Measurements from ENCODE around the gene CMTR1.
"Not testable (repeated sequence)": the region's sequence is repeated elsewhere in the genome, so short reads cannot be mapped to it uniquely, and the experiment has no call there.

The CMTR1 gene

DNA sequence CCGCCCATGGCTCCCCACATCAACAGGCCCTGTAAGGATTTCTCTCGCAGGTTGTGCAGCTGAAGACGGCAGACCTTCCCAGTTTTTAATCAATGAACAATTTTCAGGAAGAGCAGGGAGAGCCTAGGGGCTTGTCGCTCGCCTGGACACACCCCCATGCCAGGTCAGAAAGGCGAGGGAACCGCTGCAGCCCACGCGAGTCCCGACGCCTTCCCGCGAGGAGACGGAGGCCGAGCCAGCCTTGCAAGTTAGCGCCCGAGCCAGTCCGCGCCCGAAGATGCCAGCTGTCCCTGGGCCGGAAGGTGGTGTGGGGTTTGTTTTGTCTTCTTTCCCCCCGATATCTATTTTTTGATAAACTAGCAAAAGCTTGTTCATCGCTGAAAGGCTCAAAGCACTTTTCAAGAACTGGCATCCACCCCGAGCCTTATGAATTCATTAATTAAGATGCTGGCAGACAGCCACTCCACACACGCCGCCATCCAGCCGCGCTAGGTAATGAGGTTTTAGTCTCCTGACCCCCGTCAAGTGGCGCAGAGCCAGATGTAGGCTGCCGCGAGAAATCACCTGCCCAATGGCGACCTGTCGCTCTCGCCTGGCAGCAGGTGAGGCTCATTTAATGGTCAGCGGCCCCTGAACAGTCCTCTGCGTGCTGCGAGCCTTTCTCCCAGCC is 60.1 kb downstream of the CMTR1 start:
- DNase-seq (ENCODE audit: low spot score) = no peak

GRCh38 chr6:37493661-37493995 is 60.6 kb downstream of the CMTR1 start:
- DNase-seq (ENCODE audit: low spot score) = no peak

GRCh38 chr6:37495244-37495934 is 62.4 kb downstream of the CMTR1 start:
- no peak for DNase-seq (ENCODE audit: low spot score)

GRCh38 chr6:37496951-37497885 is 64.2 kb downstream of the CMTR1 start:
- no peak for DNase-seq (ENCODE audit: low spot score)

GRCh38 chr6:37499433-37500293 is 66.6 kb downstream of the CMTR1 start, which contains the start of gene CCDC167:
TSS of gene CCDC167 (minus strand) at chr6:37499893. CDS start at chr6:37499863, 30 bp downstream.
- DNase-seq (ENCODE audit: low spot score) = peak; percentile 91

DNA sequence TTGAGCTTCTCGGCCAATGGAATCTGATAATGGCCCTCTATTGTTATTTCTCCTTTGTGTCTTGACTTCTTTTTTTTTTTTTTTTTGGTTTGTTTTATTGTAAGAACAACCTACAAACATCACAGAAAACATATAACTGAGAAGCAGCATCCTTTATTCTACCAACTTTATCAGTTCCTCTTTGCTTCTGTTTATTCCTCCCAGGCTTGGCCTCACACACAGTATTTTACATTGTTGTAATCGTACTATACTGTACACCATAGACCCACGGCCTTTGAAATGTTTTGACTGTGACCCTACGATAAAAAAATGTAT is 67.2 kb downstream of the CMTR1 start:
- DNase-seq (ENCODE audit: low spot score) = no peak

DNA sequence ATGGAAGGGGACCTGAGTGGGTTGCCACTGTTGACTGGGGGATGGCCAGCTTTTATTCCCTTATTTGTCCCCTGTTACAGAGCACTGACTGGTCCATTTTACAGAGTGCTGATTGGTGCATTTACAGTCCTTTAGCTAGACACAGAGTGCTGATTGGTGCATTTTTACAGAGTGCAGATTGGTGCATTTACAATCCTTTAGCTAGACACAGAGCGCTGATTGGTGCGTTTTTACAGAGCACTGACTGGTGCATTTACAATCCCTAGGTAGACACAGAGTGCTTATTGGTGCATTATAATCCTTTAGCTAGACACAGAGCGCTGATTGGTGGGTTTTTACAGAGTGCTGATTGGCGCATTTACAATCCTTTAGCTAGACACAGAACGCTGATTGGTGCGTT is 67.9 kb downstream of the CMTR1 start:
- not testable (repeated sequence) for DNase-seq (ENCODE audit: low spot score)

GRCh38 chr6:37501632-37502491 is 68.8 kb downstream of the CMTR1 start:
- DNase-seq (ENCODE audit: low spot score) = no peak

DNA sequence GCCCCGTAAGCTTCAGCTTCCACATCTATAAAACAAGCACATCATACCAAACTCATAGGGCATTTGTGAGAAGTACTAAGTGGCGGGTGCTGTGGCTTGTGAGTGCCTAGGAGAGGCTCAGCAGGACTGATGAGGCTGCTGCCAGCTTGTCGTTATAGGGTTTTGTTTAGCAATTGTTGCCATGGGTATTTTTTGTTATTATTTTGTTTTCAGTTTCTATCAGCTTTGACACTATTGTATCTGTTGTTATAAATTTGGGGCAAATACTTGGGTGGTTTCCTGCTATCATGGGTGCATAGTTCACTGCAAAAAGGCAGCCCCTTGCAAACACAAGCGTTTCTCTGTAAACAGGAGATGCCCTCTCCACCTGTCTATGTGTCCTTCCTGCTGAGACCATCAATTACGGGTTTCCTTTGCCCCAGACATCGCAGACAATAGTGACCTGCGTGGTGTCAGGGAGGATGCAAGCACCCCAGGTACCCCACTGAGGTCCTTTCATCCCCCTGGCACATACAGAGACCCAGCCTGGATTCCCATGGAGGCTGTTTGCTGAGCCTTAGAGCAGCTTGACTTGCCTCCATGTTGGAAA is 69.8 kb downstream of the CMTR1 start:
- DNase-seq (ENCODE audit: low spot score) = no peak

DNA sequence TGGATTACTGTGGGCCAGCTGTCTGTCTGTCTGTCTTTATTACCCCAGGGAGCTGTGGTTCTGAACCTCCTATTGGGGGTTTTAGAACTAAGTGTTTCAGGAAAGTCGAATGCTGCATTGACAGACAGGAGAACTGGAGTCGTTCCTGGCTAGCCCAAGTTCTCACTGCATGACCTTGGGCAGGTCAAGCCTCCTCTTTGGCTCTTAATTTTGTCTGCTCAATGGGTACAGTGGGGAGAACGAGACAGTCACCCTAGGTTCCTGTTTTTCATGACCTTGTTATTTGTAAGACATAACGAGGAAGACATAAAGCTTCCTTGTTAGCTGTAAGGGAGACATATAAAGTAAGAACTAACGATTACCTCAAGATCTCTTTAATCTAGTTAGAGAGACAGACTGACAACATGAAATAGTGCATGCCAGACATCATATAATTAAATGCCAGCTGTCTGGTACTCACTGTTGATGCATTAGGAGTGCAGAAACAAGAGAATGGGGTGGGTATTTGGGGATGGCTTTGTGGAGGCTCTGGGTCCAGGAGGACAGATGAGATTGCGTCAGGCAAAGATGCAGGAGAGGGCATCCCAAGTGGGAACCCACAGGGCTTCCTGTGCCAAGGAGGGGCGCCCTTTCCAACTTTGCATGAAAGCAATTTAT is 70.4 kb downstream of the CMTR1 start:
- DNase-seq (ENCODE audit: low spot score) = no peak

DNA sequence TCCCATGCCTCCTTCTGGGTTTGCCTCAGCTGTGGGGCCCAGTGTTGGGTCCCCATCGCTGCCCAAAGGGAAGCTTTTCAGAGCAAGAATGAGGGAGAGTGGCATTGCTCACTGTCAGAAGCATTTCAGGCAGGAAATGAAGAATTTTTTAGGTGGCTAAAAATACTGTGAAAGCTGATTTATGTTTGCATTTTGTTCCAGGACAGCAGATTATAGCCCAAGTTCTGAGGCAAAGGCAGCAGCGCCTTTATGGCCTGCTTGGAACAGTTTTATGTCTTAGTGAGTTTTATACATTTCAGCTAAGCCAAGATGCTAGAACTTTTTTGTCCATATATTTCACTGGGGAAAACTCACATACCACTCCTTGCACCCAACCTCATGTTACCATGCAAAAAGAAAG is 71.0 kb downstream of the CMTR1 start:
- no peak for DNase-seq (ENCODE audit: low spot score)

DNA sequence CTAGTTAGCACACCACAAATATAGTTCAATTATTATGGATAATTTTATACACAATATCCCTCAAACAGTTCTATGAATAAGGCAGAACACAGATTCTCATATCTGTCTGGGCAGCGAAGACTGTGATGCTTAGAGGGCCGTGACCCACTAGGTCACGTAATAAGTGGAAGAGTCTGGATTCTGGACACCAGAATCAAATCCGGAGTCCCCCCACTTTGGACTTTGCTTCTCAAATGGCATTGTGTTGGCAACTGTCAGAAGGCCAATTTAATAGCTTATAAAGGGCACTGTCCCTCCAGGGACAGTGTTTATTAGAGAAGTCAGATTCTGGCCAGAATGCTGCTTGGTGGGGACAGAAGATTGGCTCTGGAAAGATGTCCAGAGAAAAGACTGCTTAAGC is 73.5 kb downstream of the CMTR1 start:
- no peak for DNase-seq (ENCODE audit: low spot score)

- DNase-seq (ENCODE audit: low spot score) = no peak
Observed at GRCh38 chr6:37507077-37507476, 74.1 kb downstream of the CMTR1 start.

DNA sequence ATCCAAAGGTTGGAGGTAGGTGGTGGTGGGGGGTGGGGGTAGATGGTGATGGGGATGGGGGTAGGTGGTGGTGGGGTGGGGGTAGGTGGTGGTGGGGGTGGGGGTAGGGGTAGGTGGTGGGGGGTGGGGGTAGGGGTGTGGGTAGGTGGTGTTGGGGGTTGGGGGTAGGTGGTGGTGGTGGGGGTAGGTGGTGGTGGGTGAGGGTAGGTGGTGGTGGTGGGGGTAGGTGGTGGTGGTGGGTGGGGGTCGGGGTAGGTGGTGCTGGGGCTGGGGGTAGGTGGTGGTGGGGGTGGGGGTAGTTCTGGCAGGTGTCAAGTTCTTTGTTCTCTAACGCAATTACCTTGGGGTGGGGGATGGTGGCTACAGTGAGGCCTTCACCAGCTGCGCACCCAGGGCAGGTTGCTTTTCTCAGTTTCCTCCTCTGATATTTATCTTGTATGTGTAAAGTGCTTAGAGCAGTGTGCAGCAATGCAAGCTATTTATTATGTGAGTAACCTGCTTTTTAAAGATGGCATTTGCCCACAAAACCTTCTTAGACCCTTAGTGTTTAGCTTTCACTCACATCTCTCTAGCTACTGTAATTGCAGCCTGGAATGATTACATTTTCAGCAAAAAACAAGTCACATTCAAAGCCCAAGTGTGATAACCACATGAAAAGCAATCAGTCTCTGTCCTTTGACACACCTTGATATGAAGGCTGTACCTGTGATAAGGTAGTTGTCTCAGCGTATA is 74.8 kb downstream of the CMTR1 start:
- no peak for DNase-seq (ENCODE audit: low spot score)

GRCh38 chr6:37511201-37511600 is 78.2 kb downstream of the CMTR1 start:
- DNase-seq (ENCODE audit: low spot score) = no peak

- no peak for DNase-seq (ENCODE audit: low spot score)
Observed at GRCh38 chr6:37511910-37512399, 78.9 kb downstream of the CMTR1 start.

GRCh38 chr6:37512400-37513011 is 79.5 kb downstream of the CMTR1 start:
- no peak for DNase-seq (ENCODE audit: low spot score)

DNA sequence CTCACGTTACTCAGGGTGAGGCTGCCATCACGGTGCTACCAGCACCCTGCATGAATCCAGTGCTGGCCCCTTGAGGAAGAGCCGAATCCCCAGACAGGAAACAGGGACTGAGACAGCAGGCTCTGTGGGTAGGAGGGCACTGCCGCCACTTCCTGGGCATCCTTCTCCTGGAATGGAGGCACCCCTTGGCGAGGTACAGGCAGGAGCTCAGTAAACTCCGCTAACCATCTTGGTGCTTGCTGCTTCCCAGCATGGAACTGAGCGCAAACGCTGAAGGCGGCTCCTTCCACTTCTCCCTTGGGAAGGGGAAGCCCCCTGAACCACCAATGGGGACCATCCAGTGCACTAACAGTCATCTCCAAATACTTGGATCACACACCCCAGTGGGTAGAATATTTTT is 80.1 kb downstream of the CMTR1 start:
- no peak for DNase-seq (ENCODE audit: low spot score)

DNA sequence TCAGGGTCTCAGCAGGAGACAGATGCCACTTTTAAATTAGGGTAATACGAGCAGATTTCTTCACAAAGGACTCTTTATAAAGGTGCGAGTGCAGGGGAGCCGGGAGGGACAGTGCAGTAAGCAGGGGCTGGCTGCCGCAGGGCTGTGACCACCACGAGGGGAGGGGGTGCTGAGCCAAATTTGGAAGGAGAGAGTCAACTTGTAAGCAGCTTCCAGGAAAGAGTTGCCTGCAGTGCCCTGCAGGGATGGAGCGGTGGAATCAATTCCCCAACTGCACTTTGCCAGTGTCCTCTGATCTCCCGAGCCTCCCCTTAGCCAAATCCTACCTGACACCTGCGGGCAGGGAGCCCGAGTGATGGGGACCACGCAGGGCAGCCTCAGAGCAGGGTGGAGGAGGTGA is 80.6 kb downstream of the CMTR1 start:
- DNase-seq (ENCODE audit: low spot score) = no peak

Measured in globus pallidus (tissue), 1 donor.